Measurements from ENCODE around the gene ELAC2.

Gene ELAC2, protein sequence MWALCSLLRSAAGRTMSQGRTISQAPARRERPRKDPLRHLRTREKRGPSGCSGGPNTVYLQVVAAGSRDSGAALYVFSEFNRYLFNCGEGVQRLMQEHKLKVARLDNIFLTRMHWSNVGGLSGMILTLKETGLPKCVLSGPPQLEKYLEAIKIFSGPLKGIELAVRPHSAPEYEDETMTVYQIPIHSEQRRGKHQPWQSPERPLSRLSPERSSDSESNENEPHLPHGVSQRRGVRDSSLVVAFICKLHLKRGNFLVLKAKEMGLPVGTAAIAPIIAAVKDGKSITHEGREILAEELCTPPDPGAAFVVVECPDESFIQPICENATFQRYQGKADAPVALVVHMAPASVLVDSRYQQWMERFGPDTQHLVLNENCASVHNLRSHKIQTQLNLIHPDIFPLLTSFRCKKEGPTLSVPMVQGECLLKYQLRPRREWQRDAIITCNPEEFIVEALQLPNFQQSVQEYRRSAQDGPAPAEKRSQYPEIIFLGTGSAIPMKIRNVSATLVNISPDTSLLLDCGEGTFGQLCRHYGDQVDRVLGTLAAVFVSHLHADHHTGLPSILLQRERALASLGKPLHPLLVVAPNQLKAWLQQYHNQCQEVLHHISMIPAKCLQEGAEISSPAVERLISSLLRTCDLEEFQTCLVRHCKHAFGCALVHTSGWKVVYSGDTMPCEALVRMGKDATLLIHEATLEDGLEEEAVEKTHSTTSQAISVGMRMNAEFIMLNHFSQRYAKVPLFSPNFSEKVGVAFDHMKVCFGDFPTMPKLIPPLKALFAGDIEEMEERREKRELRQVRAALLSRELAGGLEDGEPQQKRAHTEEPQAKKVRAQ

DNA sequence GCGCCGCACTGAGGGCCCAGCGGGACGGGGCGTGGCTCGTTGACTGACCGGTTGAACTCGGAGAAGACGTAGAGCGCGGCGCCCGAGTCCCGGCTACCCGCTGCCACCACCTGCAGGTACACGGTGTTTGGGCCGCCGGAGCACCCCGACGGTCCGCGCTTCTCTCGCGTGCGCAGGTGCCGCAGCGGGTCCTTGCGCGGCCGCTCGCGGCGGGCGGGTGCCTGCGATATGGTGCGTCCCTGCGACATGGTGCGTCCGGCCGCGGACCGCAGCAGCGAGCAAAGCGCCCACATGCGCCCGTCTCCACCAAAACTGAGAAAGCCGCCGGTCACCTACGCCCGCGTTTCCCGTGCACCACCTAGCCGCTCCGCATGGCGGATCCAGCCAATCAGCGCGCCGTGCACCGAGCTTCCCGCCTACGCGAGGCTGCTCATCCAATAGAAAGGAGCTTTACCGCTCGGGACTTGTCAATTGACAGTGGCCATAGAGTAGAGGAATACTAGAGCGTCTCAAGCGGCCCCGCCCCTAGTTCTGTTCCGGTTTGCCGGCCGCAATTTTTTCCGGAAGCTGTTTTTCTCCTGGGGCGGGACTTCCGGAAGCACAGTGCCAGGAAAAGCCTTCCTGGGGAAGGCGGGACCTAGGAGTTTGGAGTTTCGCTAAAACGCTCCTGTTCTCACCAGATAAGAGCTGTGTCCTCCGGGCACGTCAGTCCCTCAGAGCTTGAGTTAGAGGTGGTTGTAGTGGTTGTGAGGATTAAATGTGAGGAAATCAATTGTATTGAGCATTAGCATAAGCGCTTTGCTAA, at the start of gene ELAC2:
ELAC2 (minus strand) TSS at position 373 of the 805 bp plus-strand sequence; CDS start at position 293, 80 bp downstream.
- peak; percentile 86 to 87 for DNase-seq (ENCODE audit: low read depth in 1 of 2, low spot score in 1 of 2)

- DNase-seq (ENCODE audit: low read depth in 1 of 2, low spot score in 1 of 2): no peak
These were observed 47.2 kb upstream of the ELAC2 start for GRCh38 chr17:13065032-13065431.

GRCh38 chr17:13055131-13055530, 37.3 kb upstream of the ELAC2 start:
- no peak for DNase-seq (ENCODE audit: low read depth in 1 of 2, low spot score in 1 of 2)

GRCh38 chr17:13054666-13055065, 36.8 kb upstream of the ELAC2 start:
- no peak for DNase-seq (ENCODE audit: low read depth in 1 of 2, low spot score in 1 of 2)

DNA sequence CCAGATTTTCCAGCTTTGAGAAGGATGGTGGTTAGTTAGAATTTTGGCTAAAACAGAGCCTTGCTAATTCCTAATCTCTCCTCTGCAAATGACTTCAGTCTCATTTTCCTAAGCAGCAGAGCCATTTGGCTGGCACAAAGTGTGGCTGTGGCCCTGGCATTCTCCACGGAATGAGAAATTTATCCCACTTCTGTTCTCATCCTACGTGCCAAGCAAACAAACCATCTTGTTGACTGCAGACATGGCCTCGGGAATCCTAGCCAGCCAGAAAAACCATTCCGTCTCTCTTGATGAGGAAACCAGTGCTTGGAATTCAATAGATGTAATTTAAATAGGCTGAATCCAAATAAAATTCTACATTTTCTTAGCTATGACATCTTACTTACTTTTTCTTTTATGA, 34.1 kb upstream of the ELAC2 start:
- DNase-seq (ENCODE audit: low read depth in 1 of 2, low spot score in 1 of 2): no peak

DNA sequence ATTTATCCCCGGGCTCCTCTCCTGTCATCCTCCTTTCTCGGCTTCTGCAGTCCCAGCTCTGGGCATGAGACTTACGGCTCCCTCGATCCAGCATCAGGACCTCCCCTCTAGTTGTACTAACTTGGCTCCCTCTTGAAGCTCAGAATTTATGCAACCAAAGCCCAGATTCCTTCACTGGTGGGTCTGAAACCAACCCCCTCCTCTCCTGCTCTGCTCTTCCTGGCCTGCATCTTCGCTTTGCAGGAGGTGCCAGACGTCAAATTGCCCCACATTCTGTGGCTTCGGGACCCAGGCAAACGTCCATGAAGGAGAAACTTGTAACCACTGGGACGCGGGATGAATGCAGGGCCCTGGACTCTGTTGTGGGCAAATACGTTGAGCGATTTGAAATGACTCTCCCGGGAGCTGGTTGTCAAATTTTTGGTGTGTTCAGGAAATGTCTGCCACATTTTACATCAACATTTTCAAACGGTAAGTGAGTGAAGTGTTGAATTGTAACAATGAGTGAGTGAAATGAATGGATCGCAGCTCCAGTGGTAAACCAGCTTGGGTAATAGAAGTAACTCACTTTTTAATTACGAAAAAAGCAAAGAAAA, 29.3 kb upstream of the ELAC2 start:
- no peak for DNase-seq (ENCODE audit: low read depth in 1 of 2, low spot score in 1 of 2)

DNA sequence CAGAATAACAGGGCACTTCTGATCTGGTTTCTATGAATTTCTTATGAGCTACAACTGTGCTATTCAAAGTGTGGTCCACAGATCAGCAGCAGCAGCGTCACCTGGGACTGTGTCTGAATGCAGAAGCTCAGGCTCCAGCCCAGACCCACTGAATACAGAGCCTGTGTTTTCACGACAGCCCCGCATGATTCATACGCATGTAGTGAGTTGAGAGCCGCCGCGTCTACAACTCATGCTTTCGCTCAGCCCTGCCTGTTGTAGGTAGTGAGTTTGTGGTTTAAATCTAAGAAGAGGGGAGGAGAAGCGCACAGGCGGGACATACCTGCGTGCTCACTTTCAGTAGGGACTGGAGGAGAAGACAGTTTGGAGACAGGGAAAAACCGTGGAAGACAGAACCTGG, 28.5 kb upstream of the ELAC2 start:
- DNase-seq (ENCODE audit: low read depth in 1 of 2, low spot score in 1 of 2): no peak

DNA sequence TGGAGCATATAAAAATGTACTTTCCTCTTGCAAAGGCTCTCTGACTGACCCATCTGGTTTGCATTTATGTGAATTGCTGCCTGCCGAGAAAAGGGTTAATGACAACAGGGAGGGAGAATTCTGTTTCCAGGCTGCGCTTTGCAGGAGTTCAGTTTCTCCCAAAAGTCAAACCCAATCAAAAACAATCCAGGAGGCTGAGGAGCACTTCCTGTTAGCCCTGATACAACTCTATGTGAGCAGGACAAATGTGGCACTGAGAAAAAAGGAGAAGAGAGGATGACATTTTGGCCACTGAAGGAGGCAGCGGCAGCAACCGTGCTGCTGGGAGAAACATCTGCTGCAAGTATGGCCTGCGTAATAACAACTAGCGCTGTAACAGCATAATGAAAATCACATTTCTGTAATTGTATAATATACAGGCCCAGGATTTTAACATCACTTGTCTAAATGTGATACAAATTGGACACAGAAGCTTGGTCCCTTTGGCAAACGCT, 26.8 kb upstream of the ELAC2 start:
- no peak for DNase-seq (ENCODE audit: low read depth in 1 of 2, low spot score in 1 of 2)

- DNase-seq (ENCODE audit: low read depth in 1 of 2, low spot score in 1 of 2): no peak
These were observed 21.3 kb upstream of the ELAC2 start for GRCh38 chr17:13038931-13039665.

DNA sequence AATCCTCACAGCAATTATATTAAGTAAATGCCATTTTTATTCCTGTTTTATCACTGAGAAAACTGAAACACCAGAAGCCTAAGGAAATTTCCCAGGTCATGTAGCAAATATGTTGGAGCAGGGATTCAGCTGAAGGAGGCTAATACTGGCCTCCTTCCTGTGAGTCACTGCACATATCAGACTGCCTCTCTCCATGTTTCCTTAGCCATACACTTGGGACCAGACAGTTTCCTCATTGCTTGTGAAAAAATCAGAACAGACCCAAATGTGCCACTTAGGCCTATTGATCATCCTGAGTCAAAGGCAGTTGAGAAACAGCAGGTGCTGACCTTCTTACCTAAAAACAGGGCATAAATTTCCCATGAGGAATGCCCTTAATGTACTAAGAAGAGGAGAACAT, 18.9 kb upstream of the ELAC2 start:
- DNase-seq (ENCODE audit: low read depth in 1 of 2, low spot score in 1 of 2): no peak

DNA sequence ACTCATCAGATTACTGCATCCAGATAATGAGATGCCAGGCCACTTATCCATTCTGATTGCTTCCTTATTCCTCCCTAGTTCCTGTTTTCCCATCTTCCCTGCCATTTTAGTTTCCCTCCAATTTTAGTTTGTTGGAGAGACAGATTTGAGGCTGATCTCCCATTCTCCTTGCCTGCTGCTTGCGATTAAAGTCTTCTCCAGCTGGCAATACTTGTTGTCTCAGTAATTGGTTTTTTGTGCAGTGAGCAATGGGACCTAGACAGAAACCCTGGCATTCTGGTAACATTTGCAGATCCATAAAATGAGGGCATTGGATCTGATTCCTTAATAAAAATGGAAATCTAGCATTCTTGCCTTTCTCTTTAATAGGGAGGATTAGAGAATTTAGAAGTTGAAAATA, 17.6 kb upstream of the ELAC2 start:
- no peak for DNase-seq (ENCODE audit: low read depth in 1 of 2, low spot score in 1 of 2)

DNA sequence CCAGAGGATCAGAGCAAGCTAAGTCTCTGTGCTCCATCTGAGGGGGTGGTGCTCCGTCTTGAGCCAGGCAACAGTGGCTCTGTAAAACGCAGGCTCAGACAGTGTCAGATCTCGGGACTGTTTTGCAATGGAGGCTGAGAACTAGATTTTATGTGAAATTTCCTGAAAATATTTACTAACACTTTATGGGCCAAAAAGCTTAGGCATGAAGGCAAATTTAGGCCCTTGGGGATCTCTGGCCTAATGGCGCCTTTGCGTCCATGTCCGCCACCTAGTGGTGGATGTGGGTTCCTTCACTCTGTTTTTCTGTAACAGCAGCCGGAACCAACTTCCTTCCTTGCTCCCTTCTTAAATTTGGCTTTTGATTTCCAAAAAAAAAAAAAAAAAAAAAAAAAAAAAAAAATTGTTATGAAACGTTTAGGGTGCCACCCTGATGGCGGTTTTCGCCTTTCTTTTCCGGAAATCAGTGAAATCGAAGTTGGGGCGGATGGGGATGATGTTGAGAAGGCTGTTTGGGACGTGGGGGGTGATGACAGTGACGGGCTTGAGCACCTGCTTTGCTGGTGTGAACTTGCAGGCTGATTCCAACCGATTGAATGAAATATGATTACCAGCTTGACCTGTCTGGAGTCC, 14.0 kb upstream of the ELAC2 start:
- no peak for DNase-seq (ENCODE audit: low read depth in 1 of 2, low spot score in 1 of 2)

DNA sequence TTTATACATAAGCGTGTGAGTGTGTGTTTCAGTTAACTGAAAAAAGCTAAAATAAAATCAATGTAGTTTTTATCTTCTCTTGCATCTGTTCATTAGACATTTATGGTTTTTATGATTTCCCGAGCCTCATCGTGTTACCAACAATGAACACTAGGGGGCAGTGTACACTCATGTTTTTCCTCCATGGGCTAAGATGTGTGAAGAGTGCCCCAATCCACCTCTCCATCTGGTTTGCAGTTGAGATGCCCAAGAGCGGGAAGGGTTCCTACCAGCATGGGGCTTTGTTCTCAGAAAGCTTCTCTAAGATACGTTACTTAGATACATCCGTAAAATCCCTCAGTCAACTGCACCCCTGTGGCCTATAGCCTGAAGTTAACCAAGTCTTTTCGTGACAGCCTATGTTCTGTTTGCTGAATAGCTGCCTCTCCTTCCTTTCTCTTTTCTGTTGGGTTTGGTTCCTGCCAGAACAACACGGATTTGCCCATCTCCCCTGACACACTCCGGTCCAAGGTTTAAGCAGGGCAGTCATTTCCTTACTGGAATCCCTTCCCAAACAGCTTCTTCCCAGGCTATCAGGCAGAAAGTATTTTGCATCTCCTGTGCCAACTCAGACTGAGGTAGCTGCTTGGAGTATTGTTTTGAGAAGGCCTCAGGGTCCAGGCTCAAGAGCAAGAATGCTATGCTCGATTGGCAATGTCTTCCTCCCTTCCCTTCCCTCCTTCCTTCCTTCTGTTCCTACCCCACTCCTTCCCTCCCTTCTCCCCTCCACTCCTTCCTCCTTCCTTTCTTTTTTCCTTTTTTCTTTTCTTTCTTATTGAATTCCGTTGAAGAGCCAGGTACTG, 12.9 kb upstream of the ELAC2 start:
- no peak for DNase-seq (ENCODE audit: low read depth in 1 of 2, low spot score in 1 of 2)

GRCh38 chr17:13030056-13030455, 12.2 kb upstream of the ELAC2 start:
- no peak for DNase-seq (ENCODE audit: low read depth in 1 of 2, low spot score in 1 of 2)

- no peak for DNase-seq (ENCODE audit: low read depth in 1 of 2, low spot score in 1 of 2)
These were observed 11.5 kb upstream of the ELAC2 start for GRCh38 chr17:13029340-13029739.

DNA sequence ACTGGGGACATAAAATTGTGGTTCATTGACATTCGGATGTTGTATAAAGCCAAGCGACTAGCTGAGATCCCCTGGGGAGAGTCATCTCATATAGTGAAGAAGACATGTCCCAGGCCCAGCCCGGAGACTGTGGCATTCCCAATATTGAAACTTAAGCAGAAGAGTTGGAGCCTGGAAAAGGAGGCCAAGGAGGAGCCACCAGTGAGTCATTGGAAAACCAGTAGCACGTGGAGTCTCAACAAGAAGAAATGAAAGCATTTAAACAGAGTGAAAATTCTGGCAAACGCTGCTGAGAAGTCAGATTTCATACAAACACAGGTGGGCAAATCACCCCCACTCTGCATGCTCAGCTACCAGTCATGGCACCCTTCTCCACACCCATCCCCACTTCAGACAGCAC, 9.4 kb upstream of the ELAC2 start:
- no peak for DNase-seq (ENCODE audit: low read depth in 1 of 2, low spot score in 1 of 2)

GRCh38 chr17:13025687-13026086, 7.9 kb upstream of the ELAC2 start:
- no peak for DNase-seq (ENCODE audit: low read depth in 1 of 2, low spot score in 1 of 2)

DNA sequence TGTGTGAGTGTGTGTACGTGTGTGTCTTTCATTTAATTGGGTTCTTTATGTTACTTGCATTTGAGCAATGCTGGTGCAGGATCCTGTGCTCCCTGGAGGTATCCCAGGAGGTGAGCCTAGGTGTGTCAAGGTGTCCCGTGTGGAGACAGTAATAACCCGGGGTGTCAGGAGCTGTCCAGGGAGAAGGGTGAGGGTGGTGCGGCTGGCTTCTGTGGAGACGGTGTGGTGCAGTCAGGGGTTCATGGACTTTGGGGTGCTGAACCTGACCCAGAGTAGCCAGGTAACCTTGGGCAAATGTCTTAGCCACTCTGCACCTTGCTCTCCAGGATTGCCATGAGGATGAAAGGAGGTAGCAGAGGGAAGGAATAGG, 7.4 kb upstream of the ELAC2 start:
- DNase-seq (ENCODE audit: low read depth in 1 of 2, low spot score in 1 of 2): no peak

Measured in stimulated activated CD4-positive, alpha-beta T cell treated with anti-CD3 and anti-CD28 coated beads, Interleukin-15, amount 100 ng/mL, for 1 hour (primary cell).